ENCODE measurements around the gene PORCN. TPM values are rescaled to one million over a fixed set of nuclear protein-coding genes. Genes with fewer than 3 reads are reported as not detected.

The PORCN gene
- total and polyA plus RNA-seq, 9 donors = 7.6 to 13.9 (median 9.9) TPM

GRCh38 chrX:48560056-48560455 is 51.3 kb downstream of the PORCN start:
- 85 to 90% (median 89%) methylated on average over 14 of the region's 14 CpGs for WGBS, 3 donors
- TF ChIP-seq CTCF (IDR thresholded peaks at IDR 0.05) = no peak
- TF ChIP-seq EP300 (IDR thresholded peaks at IDR 0.05) = no peak
- no peak for TF ChIP-seq POLR2A (IDR thresholded peaks at IDR 0.05)
- Histone ChIP-seq H3K27me3 (no peaks in the 10 kb centered on the region), H3K4me1 (ENCODE audit: insufficient read depth) (no peaks in the 10 kb centered on the region), H3K9me3 (no peaks in the 10 kb centered on the region), H3K4me3 (no peak overlapping the region), H3K27ac (no peak overlapping the region), H3K36me3 (no peaks in the 10 kb centered on the region)
- peak in 1 of 5 donors; percentile 21 for DNase-seq
- intact Hi-C loops (cut with DNase I) = no loop called here

- Histone ChIP-seq H3K4me1 (ENCODE audit: insufficient read depth) (no peaks in the 10 kb centered on the region), H3K4me3 (no peak overlapping the region), H3K36me3 (no peaks in the 10 kb centered on the region), H3K9me3 (no peaks in the 10 kb centered on the region), H3K27ac (no peak overlapping the region), H3K27me3 (no peaks in the 10 kb centered on the region)
- TF ChIP-seq CTCF (IDR thresholded peaks at IDR 0.05) (no peak), POLR2A (IDR thresholded peaks at IDR 0.05) (no peak), EP300 (IDR thresholded peaks at IDR 0.05) (no peak)
- WGBS, 3 donors = 89 to 95% (median 91%) methylated on average over 12 of the region's 12 CpGs
- intact Hi-C loops (cut with DNase I) = no loop called here
- DNase-seq = peak in 1 of 5 donors; percentile 28
These were observed 51.9 kb downstream of the PORCN start for GRCh38 chrX:48560681-48561080.

- no peak for DNase-seq
- Histone ChIP-seq H3K4me3 (no peak overlapping the region), H3K27me3 (no peaks in the 10 kb centered on the region), H3K27ac (no peak overlapping the region), H3K36me3 (no peaks in the 10 kb centered on the region), H3K9me3 (no peaks in the 10 kb centered on the region), H3K4me1 (ENCODE audit: insufficient read depth) (no peaks in the 10 kb centered on the region)
- 63 to 67% (median 67%) methylated on average over 1 of the region's 1 CpG for WGBS, 3 donors
- intact Hi-C loops (cut with DNase I) = no loop called here
- TF ChIP-seq CTCF (IDR thresholded peaks at IDR 0.05) (no peak), POLR2A (IDR thresholded peaks at IDR 0.05) (no peak), EP300 (IDR thresholded peaks at IDR 0.05) (no peak)
These were observed 61.2 kb downstream of the PORCN start for GRCh38 chrX:48569958-48570357.

Other genes with a start within 250 kb of the PORCN start
- gene SSX3, start 152.3 kb upstream of the PORCN start, total RNA-seq = not detected
- not detected for gene SSX3, start 152.3 kb upstream of the PORCN start, polyA plus RNA-seq
- gene SSX4, start 125.5 kb upstream of the PORCN start, total RNA-seq = not detected
- not detected for gene SSX4, start 125.5 kb upstream of the PORCN start, polyA plus RNA-seq
- gene SSX4B, start 97.0 kb upstream of the PORCN start, total RNA-seq = not detected
- not detected for gene SSX4B, start 97.0 kb upstream of the PORCN start, polyA plus RNA-seq
- gene SLC38A5, start 38.7 kb upstream of the PORCN start, total RNA-seq = 10 to 100 TPM in 4 of 7 donors, 1 to 10 TPM in 3; 6.2 to 26.0 (median 13.6) TPM
- gene SLC38A5, start 38.7 kb upstream of the PORCN start, polyA plus RNA-seq = 10 to 100 TPM in 1 of 2 donors, 1 to 10 TPM in 1; 8.3 to 10.7 TPM
- 10 to 100 TPM; 23.2 to 45.9 (median 32.7) TPM for gene FTSJ1, start 32.8 kb upstream of the PORCN start, total RNA-seq
- 10 to 100 TPM; 24.8 to 28.2 TPM for gene FTSJ1, start 32.8 kb upstream of the PORCN start, polyA plus RNA-seq
- gene EBP, start 12.8 kb downstream of the PORCN start, total RNA-seq = 10 to 100 TPM; 15.4 to 83.3 (median 20.0) TPM
- 100 to 1,000 TPM in 1 of 2 donors, 10 to 100 TPM in 1; 28.3 to 117 TPM for gene EBP, start 12.8 kb downstream of the PORCN start, polyA plus RNA-seq
- 10 to 100 TPM in 6 of 7 donors, 1 to 10 TPM in 1; 8.1 to 16.0 (median 12.2) TPM for gene TBC1D25, start 30.7 kb downstream of the PORCN start, total RNA-seq
- 10 to 100 TPM in 1 of 2 donors, 1 to 10 TPM in 1; 8.5 to 10.8 TPM for gene TBC1D25, start 30.7 kb downstream of the PORCN start, polyA plus RNA-seq
- 100 to 1,000 TPM; 103 to 421 (median 153) TPM for gene RBM3, start 65.5 kb downstream of the PORCN start, total RNA-seq
- gene RBM3, start 65.5 kb downstream of the PORCN start, polyA plus RNA-seq = 100 to 1,000 TPM; 139 to 205 TPM
- 100 to 1,000 TPM in 6 of 7 donors, 10 to 100 TPM in 1; 98.8 to 189 (median 148) TPM for gene WDR13, start 88.5 kb downstream of the PORCN start, total RNA-seq
- 100 to 1,000 TPM in 1 of 2 donors, 1 to 10 TPM in 1; 8.5 to 169 TPM for gene WDR13, start 88.5 kb downstream of the PORCN start, polyA plus RNA-seq
- gene WAS, start 174.8 kb downstream of the PORCN start, total RNA-seq = 1 to 10 TPM in 6 of 7 donors, under 1 TPM in 1; 0.95 to 7.7 (median 3.1) TPM
- 1 to 10 TPM; 1.3 to 3.2 TPM for gene WAS, start 174.8 kb downstream of the PORCN start, polyA plus RNA-seq
- gene SUV39H1, start 187.7 kb downstream of the PORCN start, total RNA-seq = 1 to 10 TPM; 3.2 to 7.7 (median 5.2) TPM
- 1 to 10 TPM; 3.5 to 5.6 TPM for gene SUV39H1, start 187.7 kb downstream of the PORCN start, polyA plus RNA-seq

All from ovary (tissue), 9 donors.